GM21825 (cell line): ENCODE data around the gene POLH.

Source experiments
- ATAC-seq: cut with Tn5 transposase; IDR thresholded peaks from one replicate; pipeline ENCODE4 v1.9.1; 2021; ENCODE audit warnings: mild to moderate bottlenecking, moderate library complexity; ENCODE audit not compliant: unreplicated experiment

Gene POLH

DNA sequence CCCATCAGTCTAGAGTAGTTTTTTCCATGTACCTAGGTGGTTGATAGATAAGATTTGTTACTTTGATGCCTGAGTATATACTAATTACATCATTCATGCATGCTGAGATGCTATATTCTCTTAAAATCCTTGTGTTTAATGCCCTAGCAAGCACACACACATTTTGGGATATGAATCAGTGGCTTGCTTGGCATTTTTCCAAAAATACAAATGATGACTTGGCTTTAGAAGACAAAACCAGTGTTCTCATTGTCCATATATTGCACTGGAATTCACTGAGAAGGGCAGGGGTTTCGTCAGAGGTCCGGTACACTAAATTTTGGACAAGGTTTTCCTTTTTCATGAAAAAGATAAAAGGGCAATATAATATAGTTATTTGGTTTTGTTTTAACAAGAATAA lies 28.2 kb downstream of the POLH start:
- no peak for ATAC-seq

DNA sequence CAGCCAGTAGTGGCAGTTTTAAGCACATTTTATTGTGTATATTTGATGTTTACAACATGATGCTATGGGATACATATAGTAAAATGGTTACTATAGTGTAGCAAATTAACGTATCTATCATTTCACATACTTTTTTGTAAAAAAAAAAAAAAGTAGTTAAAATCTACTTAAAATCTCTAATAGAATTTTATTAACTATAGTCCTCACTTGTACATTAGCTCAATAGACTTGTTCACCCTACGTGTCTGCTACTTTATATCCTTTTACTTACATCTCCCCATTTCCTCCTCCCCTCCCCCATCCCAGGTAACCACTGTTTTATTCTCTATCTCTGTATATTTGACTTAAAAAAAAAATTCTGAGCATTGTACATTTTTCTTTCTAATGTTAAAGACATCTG lies 30.0 kb downstream of the POLH start:
- no peak for ATAC-seq

DNA sequence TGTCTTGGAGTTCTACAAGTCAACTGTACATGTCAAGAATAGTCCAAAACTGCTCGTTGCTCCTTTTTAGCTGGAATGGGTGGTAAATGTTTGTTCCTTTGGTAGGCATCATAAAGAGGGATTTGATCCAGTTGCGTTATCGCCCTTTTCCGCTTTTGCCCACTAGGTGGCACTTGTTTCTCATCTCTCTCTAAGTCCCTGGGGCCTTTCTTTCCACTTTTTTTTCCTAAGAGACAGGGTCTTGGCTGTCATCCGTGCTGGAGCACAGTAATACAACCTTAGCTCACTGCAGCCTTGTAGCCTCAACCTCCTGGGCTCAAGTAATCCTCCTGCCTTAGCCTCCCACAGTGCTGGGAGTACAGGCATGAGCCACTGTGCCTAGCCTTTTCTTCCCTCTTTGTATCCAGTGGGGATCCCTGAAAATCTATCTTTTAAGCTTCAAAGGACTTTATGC lies 32.4 kb downstream of the POLH start:
- no peak for ATAC-seq

GRCh38 chr6:43608807-43609206 lies 32.8 kb downstream of the POLH start:
- ATAC-seq: no peak

DNA sequence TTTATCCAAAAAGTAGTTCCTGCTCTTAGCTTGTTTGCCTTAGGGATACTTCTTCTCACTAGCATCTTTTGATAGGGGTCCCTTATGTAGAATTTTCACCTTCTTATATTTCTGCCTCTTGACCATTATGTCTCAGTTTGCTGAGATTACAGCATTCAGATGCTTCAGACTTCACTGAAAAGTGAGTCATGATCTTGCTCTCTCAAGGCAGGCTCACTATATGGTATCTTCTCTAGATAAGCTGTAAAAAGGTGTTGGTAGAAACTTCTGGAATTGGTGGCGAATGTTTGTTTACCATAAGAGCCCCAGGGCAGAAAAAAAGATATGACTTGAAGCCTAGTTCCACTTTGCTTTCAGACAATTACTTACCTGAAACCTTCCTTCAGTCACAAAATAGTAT lies 33.4 kb downstream of the POLH start:
- no peak for ATAC-seq

- ATAC-seq: no peak
Observed at GRCh38 chr6:43610431-43610830, 34.4 kb downstream of the POLH start.

- ATAC-seq: no peak
Observed at GRCh38 chr6:43613721-43614395, 37.9 kb downstream of the POLH start.

- ATAC-seq: no peak
Observed at GRCh38 chr6:43614396-43614730, 38.4 kb downstream of the POLH start.

DNA sequence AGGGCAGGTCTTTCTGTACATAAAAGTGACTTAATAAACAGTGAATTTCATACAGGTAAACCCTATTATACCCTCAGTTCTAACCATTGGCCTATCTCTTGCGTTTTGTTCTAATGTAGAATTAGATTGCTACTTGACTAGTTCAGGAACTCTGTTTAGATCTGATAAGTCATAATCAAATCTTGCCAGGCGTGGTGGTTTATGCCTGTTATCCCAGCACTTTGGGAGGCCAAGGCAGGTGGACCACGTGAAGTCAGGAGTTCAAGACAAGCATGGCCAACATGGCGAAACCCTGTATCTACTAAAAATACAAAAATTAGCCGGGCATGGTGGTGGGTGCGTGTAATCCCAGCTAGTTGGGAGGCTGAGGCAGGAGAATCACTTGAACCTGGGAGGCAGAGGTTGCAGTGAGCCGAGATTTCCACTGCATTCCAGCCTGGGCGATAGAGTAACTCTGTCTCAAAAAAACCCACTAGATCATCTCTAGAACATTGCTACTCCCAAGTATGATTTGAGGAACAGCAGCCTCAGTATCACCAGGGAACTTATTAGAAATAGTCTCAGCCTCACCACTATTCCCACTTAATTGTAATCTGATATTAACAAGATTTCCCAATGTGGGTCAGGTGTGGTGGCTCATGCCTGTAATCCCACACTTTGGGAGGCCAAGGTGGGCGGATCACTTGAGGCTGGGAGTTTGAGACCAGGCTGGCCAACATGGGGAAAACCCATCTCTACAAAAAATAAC lies 40.9 kb downstream of the POLH start:
- ATAC-seq: no peak

- no peak for ATAC-seq
Observed at GRCh38 chr6:43621078-43621835, 45.3 kb downstream of the POLH start.

- ATAC-seq: no peak
Observed at GRCh38 chr6:43621836-43622180, 45.8 kb downstream of the POLH start.

DNA sequence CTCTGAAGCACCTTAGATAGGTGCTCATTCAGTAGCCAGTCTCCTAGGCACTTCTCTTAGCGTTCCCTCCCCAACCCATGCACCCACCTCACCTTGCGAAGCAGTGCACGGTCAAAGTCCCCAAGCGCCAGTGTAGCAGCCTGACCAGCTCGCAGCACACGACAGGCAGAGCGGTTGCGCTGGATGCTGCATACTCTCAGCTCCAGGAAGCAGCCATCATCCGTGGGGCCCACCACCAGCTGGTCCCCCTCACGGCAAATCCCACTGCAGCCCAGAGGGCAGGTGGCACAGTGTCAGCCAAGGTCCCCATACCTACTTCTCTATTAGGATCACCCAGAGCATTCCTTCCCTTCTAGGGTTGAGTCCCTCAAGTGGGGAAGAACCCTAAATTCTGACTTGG lies 46.6 kb downstream of the POLH start:
- ATAC-seq: no peak

GRCh38 chr6:43623880-43624785 lies 48.1 kb downstream of the POLH start:
- no peak for ATAC-seq

DNA sequence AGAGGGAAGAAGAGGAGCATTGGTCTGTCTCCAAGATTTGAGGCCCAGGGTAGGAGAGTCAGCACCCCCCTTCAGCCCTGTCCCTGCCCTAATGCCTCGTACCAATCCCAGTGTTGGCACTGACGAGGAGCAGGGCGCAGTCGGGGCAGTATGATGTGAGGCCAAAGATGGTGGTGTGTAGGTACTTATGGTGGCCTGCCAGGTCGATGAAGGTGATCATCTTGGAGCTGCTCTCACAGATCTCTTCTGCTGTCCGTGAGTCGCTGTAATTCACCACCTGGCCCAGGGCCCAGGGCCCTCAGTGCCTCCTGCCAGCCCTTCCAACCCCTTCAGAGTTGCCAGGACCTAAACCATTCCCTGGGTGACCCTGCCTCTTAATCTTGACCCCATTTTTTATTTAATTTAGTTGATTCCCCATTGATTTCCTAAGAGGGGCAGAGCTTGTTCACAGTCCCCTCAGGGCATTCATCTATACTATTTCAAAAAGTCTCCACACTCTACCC lies 48.9 kb downstream of the POLH start:
- ATAC-seq: no peak

DNA sequence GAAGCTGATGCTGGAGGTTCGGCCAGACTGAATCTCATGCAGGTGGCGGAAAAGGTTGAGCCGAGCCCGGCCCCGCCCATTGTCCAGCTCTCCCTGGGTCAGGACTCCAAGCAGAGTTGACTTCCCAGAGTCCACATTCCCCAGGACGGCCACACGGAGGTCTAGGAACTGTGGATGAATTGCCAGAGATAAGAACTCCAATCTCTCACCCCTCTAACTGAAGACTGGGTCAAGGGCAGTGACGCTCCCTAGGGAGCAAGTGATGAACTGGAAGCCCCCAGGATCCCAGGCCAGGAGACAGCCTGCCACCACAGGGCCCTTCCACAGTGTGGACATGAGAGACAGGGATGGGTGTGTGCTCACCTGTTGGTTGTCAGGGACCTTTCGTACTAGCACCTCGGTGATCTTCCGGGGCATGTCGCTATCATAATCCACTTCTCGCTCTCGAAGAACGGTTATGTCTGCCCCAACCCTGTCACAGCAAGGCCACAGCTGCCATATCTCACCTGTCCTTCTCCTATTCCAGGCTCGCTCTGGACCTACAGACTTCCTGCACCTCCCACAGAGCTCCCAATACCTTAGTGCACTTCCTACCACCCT lies 49.5 kb downstream of the POLH start:
- no peak for ATAC-seq

DNA sequence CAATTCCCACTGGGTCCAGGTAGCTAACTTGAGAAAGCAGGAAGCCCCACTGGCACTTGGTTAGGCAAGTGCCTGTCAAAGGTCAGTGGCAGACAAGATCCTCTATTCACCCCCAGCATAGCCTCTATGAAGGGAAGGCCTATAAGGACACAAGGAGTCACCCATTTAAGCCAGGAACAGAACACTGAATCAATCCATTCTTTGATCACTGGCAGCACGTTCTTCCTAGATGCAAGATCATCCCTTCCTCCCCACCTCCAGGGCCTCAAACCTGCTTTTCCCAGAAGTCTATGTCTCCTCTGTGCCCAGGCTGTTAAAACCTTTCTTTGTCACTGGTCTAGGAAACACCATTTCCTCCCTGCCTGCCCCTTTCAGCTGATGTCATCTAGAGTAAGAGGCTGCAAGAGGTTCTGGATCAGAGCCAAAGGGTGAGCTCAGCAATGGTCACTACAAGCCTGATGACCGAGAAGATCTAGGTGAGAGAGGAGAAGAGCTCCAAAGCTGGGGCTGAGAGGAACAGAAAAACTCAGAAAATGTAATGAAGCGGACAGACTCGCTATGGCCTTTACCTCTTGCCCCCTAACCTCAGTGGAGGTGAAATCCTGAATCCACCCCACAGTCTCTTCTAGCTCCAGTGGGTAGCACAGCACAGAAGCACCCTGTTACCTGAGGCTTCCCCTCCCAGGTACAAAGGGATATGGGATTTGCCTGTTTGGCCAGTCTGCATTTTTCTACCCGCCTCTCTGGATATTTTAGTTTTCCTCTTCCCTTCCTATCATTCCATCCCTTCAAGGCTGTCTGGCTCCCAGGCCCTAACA lies 51.2 kb downstream of the POLH start:
- no peak for ATAC-seq

DNA sequence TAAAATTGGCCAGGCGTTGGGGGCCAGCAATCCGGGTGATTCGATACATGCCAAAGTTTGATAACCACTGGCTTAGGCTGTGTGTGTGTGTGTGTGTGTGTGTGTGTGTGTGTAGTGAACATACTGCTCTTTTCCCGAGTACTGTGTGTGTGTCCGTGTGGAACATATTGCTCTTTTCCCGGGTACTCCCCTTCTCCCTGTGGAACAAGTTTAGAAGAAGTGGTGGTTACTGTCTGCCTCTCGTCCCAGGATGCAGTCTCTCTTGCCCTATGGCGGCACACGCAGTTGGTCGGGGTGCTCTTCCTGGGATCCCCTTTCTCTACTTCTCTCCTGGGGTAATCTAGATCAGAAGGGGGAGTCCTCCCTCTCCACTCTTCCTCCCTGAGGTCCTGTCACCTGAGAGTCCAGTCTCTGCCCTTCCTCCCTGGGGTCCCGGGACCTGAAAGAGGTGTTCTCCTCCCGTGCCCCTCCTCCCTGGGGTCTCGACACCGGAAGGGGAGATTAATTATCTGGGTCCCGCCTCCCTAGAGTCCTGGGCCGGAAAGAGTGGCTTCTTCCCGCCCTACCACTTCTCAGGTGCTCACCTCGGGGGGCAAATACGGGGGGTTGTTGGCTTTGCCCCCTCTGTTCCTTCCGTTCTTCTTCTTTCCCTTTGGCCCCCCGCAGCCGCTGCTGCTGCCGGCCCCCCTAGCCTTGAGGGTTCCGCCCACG lies 52.6 kb downstream of the POLH start:
- ATAC-seq: peak; percentile 10

DNA sequence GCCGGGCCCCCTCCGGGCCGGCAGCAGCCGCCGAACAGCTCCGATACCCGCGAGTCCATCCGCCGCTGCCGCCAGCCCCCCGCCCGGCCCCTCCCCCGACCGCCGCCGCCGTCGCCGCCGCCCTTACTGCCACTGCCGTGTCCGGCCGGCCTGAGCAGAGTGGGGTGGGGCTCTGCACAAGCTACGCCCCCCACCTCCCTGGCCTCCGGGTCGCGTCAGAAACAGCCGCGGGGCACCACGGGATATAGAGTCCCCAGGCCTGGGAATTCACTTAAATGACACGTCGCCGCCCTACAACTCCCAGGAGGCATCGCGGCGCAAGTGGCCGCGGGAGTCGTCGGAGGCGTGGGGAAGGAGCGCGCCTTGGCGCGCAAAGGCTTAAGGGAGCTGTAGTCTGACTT lies 53.1 kb downstream of the POLH start, which contains the start of gene GTPBP2:
Gene GTPBP2, minus strand, starts transcription at position 161 of the 401 bp plus-strand sequence. Its CDS starts 102 bp downstream, at position 59.
- peak; percentile 80 for ATAC-seq
